ENCODE measurements around the gene TCHP.

The TCHP gene

DNA sequence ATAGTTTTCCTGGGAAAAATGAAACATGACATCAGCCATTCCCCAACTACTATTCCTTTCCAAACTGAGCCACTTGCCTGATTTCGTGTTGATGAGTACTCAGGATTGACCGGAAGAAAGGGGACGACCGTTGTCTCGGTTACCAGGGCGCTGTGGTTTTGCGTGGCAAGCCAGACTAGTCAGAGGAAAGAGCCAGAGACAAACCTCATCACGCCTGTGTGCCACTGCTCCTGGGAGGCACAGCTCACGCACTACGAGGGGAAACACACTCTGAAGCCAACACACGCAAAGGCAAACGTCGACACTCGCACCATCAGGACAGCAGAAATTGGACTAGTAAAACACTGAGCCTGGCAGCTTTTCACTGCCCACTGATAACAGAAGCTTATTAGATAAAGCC is 61.1 kb downstream of the TCHP start:
- ATAC-seq: no peak
- TF ChIP-seq ZNF8 (CRISPR knock-in tag; IDR thresholded peaks at IDR 0.05): no peak
- TF ChIP-seq ZNF70 (CRISPR knock-in tag; IDR thresholded peaks at IDR 0.05): no peak
- TF ChIP-seq PPARA (CRISPR knock-in tag; IDR thresholded peaks at IDR 0.05; ENCODE audit: borderline replicate concordance): no peak
- no peak for TF ChIP-seq TOX (CRISPR knock-in tag; IDR thresholded peaks at IDR 0.05; ENCODE audit: borderline replicate concordance)

DNA sequence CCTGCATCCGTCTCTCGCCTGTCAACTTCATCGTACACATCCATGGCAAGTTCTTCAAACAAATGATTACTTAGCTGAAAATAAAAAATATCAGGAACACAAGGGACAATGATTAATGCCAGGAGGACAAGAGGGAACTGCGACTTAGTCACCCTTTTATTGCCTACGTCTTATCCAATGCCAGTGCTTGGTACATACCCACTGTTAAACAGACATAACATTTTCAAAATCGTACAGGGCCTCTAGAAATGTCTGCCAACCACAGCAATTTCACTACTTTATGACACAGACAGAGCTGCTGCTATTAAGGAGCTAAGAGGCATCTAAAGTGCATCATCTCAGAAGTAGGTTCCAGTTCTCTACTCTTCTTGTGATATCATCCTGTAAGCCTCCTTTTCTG is 61.5 kb downstream of the TCHP start:
- no peak for ATAC-seq
- no peak for TF ChIP-seq ZFP30 (CRISPR knock-in tag; IDR thresholded peaks at IDR 0.05)
- TF ChIP-seq OSR1 (CRISPR knock-in tag; IDR thresholded peaks at IDR 0.05): no peak
- TF ChIP-seq, protein P1, sequence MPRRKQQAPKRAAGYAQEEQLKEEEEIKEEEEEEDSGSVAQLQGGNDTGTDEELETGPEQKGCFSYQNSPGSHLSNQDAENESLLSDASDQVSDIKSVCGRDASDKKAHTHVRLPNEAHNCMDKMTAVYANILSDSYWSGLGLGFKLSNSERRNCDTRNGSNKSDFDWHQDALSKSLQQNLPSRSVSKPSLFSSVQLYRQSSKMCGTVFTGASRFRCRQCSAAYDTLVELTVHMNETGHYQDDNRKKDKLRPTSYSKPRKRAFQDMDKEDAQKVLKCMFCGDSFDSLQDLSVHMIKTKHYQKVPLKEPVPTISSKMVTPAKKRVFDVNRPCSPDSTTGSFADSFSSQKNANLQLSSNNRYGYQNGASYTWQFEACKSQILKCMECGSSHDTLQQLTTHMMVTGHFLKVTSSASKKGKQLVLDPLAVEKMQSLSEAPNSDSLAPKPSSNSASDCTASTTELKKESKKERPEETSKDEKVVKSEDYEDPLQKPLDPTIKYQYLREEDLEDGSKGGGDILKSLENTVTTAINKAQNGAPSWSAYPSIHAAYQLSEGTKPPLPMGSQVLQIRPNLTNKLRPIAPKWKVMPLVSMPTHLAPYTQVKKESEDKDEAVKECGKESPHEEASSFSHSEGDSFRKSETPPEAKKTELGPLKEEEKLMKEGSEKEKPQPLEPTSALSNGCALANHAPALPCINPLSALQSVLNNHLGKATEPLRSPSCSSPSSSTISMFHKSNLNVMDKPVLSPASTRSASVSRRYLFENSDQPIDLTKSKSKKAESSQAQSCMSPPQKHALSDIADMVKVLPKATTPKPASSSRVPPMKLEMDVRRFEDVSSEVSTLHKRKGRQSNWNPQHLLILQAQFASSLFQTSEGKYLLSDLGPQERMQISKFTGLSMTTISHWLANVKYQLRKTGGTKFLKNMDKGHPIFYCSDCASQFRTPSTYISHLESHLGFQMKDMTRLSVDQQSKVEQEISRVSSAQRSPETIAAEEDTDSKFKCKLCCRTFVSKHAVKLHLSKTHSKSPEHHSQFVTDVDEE (CRISPR knock-in tag; IDR thresholded peaks at IDR 0.05): no peak
- TF ChIP-seq, protein P2, sequence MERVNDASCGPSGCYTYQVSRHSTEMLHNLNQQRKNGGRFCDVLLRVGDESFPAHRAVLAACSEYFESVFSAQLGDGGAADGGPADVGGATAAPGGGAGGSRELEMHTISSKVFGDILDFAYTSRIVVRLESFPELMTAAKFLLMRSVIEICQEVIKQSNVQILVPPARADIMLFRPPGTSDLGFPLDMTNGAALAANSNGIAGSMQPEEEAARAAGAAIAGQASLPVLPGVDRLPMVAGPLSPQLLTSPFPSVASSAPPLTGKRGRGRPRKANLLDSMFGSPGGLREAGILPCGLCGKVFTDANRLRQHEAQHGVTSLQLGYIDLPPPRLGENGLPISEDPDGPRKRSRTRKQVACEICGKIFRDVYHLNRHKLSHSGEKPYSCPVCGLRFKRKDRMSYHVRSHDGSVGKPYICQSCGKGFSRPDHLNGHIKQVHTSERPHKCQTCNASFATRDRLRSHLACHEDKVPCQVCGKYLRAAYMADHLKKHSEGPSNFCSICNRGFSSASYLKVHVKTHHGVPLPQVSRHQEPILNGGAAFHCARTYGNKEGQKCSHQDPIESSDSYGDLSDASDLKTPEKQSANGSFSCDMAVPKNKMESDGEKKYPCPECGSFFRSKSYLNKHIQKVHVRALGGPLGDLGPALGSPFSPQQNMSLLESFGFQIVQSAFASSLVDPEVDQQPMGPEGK (CRISPR knock-in tag; IDR thresholded peaks at IDR 0.05; ENCODE audit: borderline replicate concordance): no peak
- no peak for TF ChIP-seq ARNTL (CRISPR knock-in tag; IDR thresholded peaks at IDR 0.05; ENCODE audit: borderline replicate concordance, low read depth)
- no peak for TF ChIP-seq GLIS3 (CRISPR knock-in tag; IDR thresholded peaks at IDR 0.05)
- no peak for TF ChIP-seq CSDC2 (CRISPR knock-in tag; IDR thresholded peaks at IDR 0.05)
- TF ChIP-seq ESRRG (CRISPR knock-in tag; IDR thresholded peaks at IDR 0.05): no peak
- no peak for TF ChIP-seq ISL1 (CRISPR knock-in tag; IDR thresholded peaks at IDR 0.05)
- TF ChIP-seq, protein P3, sequence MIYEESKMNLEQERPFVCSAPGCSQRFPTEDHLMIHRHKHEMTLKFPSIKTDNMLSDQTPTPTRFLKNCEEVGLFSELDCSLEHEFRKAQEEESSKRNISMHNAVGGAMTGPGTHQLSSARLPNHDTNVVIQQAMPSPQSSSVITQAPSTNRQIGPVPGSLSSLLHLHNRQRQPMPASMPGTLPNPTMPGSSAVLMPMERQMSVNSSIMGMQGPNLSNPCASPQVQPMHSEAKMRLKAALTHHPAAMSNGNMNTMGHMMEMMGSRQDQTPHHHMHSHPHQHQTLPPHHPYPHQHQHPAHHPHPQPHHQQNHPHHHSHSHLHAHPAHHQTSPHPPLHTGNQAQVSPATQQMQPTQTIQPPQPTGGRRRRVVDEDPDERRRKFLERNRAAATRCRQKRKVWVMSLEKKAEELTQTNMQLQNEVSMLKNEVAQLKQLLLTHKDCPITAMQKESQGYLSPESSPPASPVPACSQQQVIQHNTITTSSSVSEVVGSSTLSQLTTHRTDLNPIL (CRISPR knock-in tag; IDR thresholded peaks at IDR 0.05; ENCODE audit: low read depth): no peak

DNA sequence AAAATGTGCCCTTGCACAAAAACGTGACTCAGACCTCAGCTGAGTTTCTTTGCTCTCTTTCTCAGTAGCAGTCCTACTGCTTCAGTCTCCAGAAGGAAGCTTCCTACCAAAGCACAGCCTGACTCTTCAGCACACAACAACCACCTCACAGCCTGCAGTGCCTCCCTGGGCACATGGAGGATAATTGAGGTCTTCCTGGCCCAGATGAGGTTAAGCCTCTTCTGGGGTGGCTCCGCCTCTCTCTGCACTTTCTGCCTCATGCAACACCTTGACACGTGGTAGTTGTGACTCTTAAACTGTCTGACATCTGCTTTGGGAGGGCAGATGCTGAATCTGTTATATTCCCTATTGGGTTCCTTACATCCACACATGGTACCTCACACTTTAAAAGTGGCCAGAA is 62.3 kb downstream of the TCHP start:
- no peak for ATAC-seq
- TF ChIP-seq ESRRG (CRISPR knock-in tag; IDR thresholded peaks at IDR 0.05) (no peak), TOX (CRISPR knock-in tag; IDR thresholded peaks at IDR 0.05; ENCODE audit: borderline replicate concordance) (no peak), ZNF8 (CRISPR knock-in tag; IDR thresholded peaks at IDR 0.05) (no peak), BACH2 (CRISPR knock-in tag; IDR thresholded peaks at IDR 0.05; ENCODE audit: borderline replicate concordance) (no peak), ZFP30 (CRISPR knock-in tag; IDR thresholded peaks at IDR 0.05) (no peak), ISL1 (CRISPR knock-in tag; IDR thresholded peaks at IDR 0.05) (no peak), SNAI2 (CRISPR knock-in tag; IDR thresholded peaks at IDR 0.05) (no peak), OSR1 (CRISPR knock-in tag; IDR thresholded peaks at IDR 0.05) (no peak), ZNF70 (CRISPR knock-in tag; IDR thresholded peaks at IDR 0.05) (no peak), ARNTL (CRISPR knock-in tag; IDR thresholded peaks at IDR 0.05; ENCODE audit: borderline replicate concordance, low read depth) (no peak), TCF4 (CRISPR knock-in tag; IDR thresholded peaks at IDR 0.05; ENCODE audit: borderline replicate concordance) (no peak), PPARA (CRISPR knock-in tag; IDR thresholded peaks at IDR 0.05; ENCODE audit: borderline replicate concordance) (no peak), ZC3H10 (CRISPR knock-in tag; IDR thresholded peaks at IDR 0.05) (no peak)
- TF ChIP-seq, protein P1 (CRISPR knock-in tag; IDR thresholded peaks at IDR 0.05): no peak
- TF ChIP-seq, protein P4, sequence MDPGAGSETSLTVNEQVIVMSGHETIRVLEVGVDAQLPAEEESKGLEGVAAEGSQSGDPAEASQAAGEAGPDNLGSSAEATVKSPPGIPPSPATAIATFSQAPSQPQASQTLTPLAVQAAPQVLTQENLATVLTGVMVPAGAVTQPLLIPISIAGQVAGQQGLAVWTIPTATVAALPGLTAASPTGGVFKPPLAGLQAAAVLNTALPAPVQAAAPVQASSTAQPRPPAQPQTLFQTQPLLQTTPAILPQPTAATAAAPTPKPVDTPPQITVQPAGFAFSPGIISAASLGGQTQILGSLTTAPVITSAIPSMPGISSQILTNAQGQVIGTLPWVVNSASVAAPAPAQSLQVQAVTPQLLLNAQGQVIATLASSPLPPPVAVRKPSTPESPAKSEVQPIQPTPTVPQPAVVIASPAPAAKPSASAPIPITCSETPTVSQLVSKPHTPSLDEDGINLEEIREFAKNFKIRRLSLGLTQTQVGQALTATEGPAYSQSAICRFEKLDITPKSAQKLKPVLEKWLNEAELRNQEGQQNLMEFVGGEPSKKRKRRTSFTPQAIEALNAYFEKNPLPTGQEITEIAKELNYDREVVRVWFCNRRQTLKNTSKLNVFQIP (CRISPR knock-in tag; IDR thresholded peaks at IDR 0.05; ENCODE audit: borderline replicate concordance, low read depth): no peak
- TF ChIP-seq, protein P3 (CRISPR knock-in tag; IDR thresholded peaks at IDR 0.05; ENCODE audit: low read depth): no peak
- TF ChIP-seq, protein P2 (CRISPR knock-in tag; IDR thresholded peaks at IDR 0.05; ENCODE audit: borderline replicate concordance): no peak

Data from SK-N-SH treated with all-trans-retinoic acid at 6 μM for 48 hours (cell line).